Upper lobe of left lung (tissue), 4 donors: ENCODE data around the gene WNK2.

ENCODE experiments used
- CTCF ChIP-seq, 6 experiments: fragments of 450-650 bp in 4 of 6; fragments of 200-600 bp in 2 of 6; sonication (generic) in 2 of 6; IDR thresholded peaks; one replicate each; pipeline ENCODE4 v1.5.1; 2016 to 2019; ENCODE audit warnings: antibody characterized with exemption in 6 of 6
- EP300 ChIP-seq, 4 donors: sonication (generic); formaldehyde crosslinking; IDR thresholded peaks; one replicate each; pipeline ENCODE4 v1.5.1; 2017; ENCODE audit warnings: antibody characterized with exemption in 4 of 4, control low read depth in 2 of 4
- POLR2A ChIP-seq, 4 donors: fragments of 450-650 bp; IDR thresholded peaks; one replicate each; pipeline ENCODE4 v1.5.1; 2016 to 2017; ENCODE audit warnings: antibody characterized with exemption in 4 of 4, mild to moderate bottlenecking in 2 of 4
- POLR2AphosphoS5 ChIP-seq, 2 donors: sonication (generic); formaldehyde crosslinking; IDR thresholded peaks; one replicate each; pipeline ENCODE4 v1.5.1; 2017; ENCODE audit warnings: antibody characterized with exemption in 2 of 2

GRCh38 chr9:93262537-93263310, 78.8 kb downstream of the WNK2 start:
- TF ChIP-seq CTCF (IDR thresholded peaks at IDR 0.05), result no peak
- no peak for TF ChIP-seq POLR2A (IDR thresholded peaks at IDR 0.05)
- no peak for TF ChIP-seq POLR2AphosphoS5 (IDR thresholded peaks at IDR 0.05)
- no peak for TF ChIP-seq EP300 (IDR thresholded peaks at IDR 0.05)
